ENCODE measurements around the gene IFIT1.

Gene IFIT1

DNA sequence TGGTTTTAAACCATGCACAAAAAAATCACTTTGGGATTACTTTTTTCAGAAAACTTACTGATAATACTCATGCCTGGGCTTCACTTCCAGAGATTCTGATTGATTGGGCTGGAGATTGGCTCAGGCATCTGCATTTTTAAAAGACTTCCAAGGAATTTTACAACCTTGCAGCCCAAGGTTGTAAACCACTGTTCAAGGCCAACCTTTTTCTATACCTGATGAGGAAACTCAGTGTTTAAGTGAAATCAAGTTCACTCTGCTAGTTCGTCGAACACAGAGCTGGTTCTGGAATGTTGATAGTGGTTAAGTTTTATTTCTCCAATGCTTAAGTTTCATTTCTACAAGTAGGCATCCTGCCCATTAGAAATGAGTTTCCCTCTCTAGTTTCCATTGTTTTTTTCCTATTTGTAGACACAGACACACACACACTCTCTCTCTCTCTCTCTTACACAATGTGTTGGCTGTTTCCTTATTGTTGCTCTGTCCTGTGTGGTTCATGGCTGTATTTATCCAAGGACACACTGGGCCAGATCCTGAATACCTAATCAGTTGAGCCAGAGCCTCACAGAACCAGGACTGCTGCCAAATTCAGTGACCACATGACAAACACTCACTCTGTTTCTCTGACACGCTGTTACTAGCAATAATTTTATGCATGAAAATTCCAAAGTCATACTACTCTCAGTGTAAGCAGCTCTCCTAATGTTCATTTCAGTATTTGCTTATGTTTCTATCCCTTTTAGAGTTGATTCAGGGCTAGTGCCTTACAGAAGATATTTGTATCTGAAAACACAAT, 18.3 kb upstream of the IFIT1 start:
- ChIA-PET CTCF (interaction anchor here (0.6 to 1.0 kb wide), 3 partner anchors 12 to 191 kb away, joined by 3 read pairs; no protein-coding TSS in a partner anchor), POLR2A (no interaction called here)
- TF ChIP-seq ZNF10 (tag by site-specific recombination; IDR thresholded peaks at IDR 0.05) (peak; percentile 94), ZNF211 (tag by site-specific recombination; IDR thresholded peaks at IDR 0.05; ENCODE audit: low read depth) (no peak), ZNF658 (tag by site-specific recombination; IDR thresholded peaks at IDR 0.05) (no peak), ZNF174 (tag by site-specific recombination; IDR thresholded peaks at IDR 0.05) (no peak), ZBTB17 (tag by site-specific recombination; IDR thresholded peaks at IDR 0.05) (peak; percentile 61), MZF1 (tag by site-specific recombination; IDR thresholded peaks at IDR 0.05; ENCODE audit: borderline replicate concordance) (no peak), MEIS1 (CRISPR knock-in tag; IDR thresholded peaks at IDR 0.05; ENCODE audit: borderline replicate concordance) (no peak), ZNF366 (tag by site-specific recombination; conservative IDR thresholded peaks at IDR 0.05) (no peak), ZNF133 (tag by site-specific recombination; IDR thresholded peaks at IDR 0.05) (no peak), ZBTB20 (tag by site-specific recombination; IDR thresholded peaks at IDR 0.05) (peak; percentile 47; the same call in 1 of the 2 replicates), YY2 (tag by site-specific recombination; IDR thresholded peaks at IDR 0.05) (no peak), PRDM1 (tag by site-specific recombination; IDR thresholded peaks at IDR 0.05) (peak; percentile 65), GLIS2 (tag by site-specific recombination; IDR thresholded peaks at IDR 0.05) (no peak)
- TF ChIP-seq, protein P1, sequence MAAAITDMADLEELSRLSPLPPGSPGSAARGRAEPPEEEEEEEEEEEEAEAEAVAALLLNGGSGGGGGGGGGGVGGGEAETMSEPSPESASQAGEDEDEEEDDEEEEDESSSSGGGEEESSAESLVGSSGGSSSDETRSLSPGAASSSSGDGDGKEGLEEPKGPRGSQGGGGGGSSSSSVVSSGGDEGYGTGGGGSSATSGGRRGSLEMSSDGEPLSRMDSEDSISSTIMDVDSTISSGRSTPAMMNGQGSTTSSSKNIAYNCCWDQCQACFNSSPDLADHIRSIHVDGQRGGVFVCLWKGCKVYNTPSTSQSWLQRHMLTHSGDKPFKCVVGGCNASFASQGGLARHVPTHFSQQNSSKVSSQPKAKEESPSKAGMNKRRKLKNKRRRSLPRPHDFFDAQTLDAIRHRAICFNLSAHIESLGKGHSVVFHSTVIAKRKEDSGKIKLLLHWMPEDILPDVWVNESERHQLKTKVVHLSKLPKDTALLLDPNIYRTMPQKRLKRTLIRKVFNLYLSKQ (tag by site-specific recombination; IDR thresholded peaks at IDR 0.05; ENCODE audit: borderline replicate concordance), result no peak
- TF ChIP-seq, protein P2, sequence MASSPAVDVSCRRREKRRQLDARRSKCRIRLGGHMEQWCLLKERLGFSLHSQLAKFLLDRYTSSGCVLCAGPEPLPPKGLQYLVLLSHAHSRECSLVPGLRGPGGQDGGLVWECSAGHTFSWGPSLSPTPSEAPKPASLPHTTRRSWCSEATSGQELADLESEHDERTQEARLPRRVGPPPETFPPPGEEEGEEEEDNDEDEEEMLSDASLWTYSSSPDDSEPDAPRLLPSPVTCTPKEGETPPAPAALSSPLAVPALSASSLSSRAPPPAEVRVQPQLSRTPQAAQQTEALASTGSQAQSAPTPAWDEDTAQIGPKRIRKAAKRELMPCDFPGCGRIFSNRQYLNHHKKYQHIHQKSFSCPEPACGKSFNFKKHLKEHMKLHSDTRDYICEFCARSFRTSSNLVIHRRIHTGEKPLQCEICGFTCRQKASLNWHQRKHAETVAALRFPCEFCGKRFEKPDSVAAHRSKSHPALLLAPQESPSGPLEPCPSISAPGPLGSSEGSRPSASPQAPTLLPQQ (tag by site-specific recombination; IDR thresholded peaks at IDR 0.05), result peak; percentile 50; the same call in 1 of the 2 replicates
- TF ChIP-seq, protein P3, sequence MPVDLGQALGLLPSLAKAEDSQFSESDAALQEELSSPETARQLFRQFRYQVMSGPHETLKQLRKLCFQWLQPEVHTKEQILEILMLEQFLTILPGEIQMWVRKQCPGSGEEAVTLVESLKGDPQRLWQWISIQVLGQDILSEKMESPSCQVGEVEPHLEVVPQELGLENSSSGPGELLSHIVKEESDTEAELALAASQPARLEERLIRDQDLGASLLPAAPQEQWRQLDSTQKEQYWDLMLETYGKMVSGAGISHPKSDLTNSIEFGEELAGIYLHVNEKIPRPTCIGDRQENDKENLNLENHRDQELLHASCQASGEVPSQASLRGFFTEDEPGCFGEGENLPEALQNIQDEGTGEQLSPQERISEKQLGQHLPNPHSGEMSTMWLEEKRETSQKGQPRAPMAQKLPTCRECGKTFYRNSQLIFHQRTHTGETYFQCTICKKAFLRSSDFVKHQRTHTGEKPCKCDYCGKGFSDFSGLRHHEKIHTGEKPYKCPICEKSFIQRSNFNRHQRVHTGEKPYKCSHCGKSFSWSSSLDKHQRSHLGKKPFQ (tag by site-specific recombination; IDR thresholded peaks at IDR 0.05), result no peak
- TF ChIP-seq, protein P4, sequence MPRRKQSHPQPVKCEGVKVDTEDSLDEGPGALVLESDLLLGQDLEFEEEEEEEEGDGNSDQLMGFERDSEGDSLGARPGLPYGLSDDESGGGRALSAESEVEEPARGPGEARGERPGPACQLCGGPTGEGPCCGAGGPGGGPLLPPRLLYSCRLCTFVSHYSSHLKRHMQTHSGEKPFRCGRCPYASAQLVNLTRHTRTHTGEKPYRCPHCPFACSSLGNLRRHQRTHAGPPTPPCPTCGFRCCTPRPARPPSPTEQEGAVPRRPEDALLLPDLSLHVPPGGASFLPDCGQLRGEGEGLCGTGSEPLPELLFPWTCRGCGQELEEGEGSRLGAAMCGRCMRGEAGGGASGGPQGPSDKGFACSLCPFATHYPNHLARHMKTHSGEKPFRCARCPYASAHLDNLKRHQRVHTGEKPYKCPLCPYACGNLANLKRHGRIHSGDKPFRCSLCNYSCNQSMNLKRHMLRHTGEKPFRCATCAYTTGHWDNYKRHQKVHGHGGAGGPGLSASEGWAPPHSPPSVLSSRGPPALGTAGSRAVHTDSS (tag by site-specific recombination; IDR thresholded peaks at IDR 0.05), result no peak
- Histone ChIP-seq H3K9me3 (ENCODE audit: control insufficient read depth, insufficient read depth, low read depth, low read length) (no peaks in the 10 kb centered on the region), H3K4me3 (ENCODE audit: low read depth, low read length) (no peak overlapping the region), H3K27ac (ENCODE audit: extremely low read depth, low read depth, low read length) (no peak overlapping the region), H3K36me3 (ENCODE audit: control insufficient read depth in 2 of 2, insufficient read depth in 1 of 2, low read length in 2 of 2) (no peaks in the 10 kb centered on the region), H3K4me1 (ENCODE audit: control insufficient read depth, insufficient read depth, low read length) (peaks cover 3% of the 10 kb centered on the region; the same call in 1 of the 2 replicates)

DNA sequence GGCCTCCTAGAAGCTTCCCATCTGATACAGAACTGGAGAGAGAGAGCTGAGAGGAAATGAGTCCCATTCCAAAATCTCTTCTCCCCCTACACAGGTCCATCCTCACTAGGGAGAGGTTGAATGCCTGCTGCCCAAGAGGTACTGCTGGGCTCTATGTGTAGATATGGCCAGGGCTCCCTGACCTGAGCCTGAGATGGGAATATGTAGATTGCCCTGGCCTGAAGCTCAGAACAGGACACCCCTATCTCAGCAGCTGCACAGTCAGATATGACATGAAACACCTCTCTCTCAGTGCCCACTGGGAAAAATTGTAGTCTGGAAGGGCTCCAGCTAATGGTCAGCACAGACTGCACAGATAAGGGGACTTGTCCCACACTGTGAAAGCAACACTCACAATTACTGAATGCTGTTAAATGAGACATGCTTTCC, 17.7 kb upstream of the IFIT1 start:
- H3K36me3 ChIP-seq (ENCODE audit: control insufficient read depth in 2 of 2, insufficient read depth in 1 of 2, low read length in 2 of 2), result no peaks in the 10 kb centered on the region
- H3K4me1 ChIP-seq (ENCODE audit: control insufficient read depth, insufficient read depth, low read length), result peaks cover 3% of the 10 kb centered on the region; the same call in 1 of the 2 replicates
- ChIA-PET CTCF (interaction anchor here (0.6 kb wide), 1 partner anchor 123 kb away, joined by 3 read pairs; no protein-coding TSS in a partner anchor), POLR2A (no interaction called here)
- no peak overlapping the region for H3K27ac ChIP-seq (ENCODE audit: extremely low read depth, low read depth, low read length)
- no peak overlapping the region for H3K4me3 ChIP-seq (ENCODE audit: low read depth, low read length)
- no peaks in the 10 kb centered on the region for H3K9me3 ChIP-seq (ENCODE audit: control insufficient read depth, insufficient read depth, low read depth, low read length)
- TF ChIP-seq ZNF549 (tag by site-specific recombination; IDR thresholded peaks at IDR 0.05), result no peak
- TF ChIP-seq, protein P2 (tag by site-specific recombination; IDR thresholded peaks at IDR 0.05), result no peak
- TF ChIP-seq ZFP69B (tag by site-specific recombination; IDR thresholded peaks at IDR 0.05), result no peak
- TF ChIP-seq HOXA7 (CRISPR knock-in tag; IDR thresholded peaks at IDR 0.05; ENCODE audit: borderline replicate concordance), result no peak
- TF ChIP-seq ZNF571 (tag by site-specific recombination; IDR thresholded peaks at IDR 0.05), result no peak
- TF ChIP-seq ZNF670 (tag by site-specific recombination; IDR thresholded peaks at IDR 0.05; ENCODE audit: low read depth), result no peak
- TF ChIP-seq ZFP37 (tag by site-specific recombination; IDR thresholded peaks at IDR 0.05), result no peak
- no peak for TF ChIP-seq ZNF768 (tag by site-specific recombination; IDR thresholded peaks at IDR 0.05)
- TF ChIP-seq, protein P5, sequence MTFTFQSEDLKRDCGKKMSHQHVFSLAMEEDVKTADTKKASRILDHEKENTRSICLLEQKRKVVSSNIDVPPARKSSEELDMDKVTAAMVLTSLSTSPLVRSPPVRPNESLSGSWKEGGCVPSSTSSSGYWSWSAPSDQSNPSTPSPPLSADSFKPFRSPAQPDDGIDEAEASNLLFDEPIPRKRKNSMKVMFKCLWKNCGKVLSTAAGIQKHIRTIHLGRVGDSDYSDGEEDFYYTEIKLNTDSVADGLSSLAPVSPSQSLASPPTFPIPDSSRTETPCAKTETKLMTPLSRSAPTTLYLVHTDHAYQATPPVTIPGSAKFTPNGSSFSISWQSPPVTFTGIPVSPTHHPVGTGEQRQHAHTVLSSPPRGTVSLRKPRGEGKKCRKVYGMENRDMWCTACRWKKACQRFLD (tag by site-specific recombination; IDR thresholded peaks at IDR 0.05), result no peak
- no peak for TF ChIP-seq ZNF146 (tag by site-specific recombination; IDR thresholded peaks at IDR 0.05)
- TF ChIP-seq ZNF560 (tag by site-specific recombination; IDR thresholded peaks at IDR 0.05; ENCODE audit: borderline replicate concordance), result no peak

All from HEK293 (cell line).